K562 (cell line): ENCODE results near the gene ZNF337. TPM values are rescaled to one million over a fixed set of nuclear protein-coding genes. Genes with fewer than 3 reads are reported as not detected.

ENCODE experiments used
- AFF1 ChIP-seq, 2 experiments: fragments of 450-650 bp; IDR thresholded peaks; 2 replicates each; pipeline ENCODE4 v1.6.1; 2018; ENCODE audit warnings: mild to moderate bottlenecking in 2 of 2, low read depth in 1 of 2; ENCODE audit not compliant: partially characterized antibody in 2 of 2
- CBFA2T3 ChIP-seq: fragments of 450-650 bp; IDR thresholded peaks from 2 replicates; pipeline ENCODE4 v1.6.1; 2017
- CREB3L1 ChIP-seq: fragments of 450-650 bp; IDR thresholded peaks from 2 replicates; pipeline ENCODE4 v1.6.1; 2014; ENCODE audit warnings: low read depth, mild to moderate bottlenecking, moderate library complexity, borderline replicate concordance
- CTBP1 ChIP-seq: fragments of 450-650 bp; IDR thresholded peaks from 2 replicates; pipeline ENCODE4 v1.6.1; 2016; ENCODE audit warnings: borderline replicate concordance
- EWSR1 ChIP-seq: fragments of 450-650 bp; IDR thresholded peaks from 2 replicates; pipeline ENCODE4 v1.6.1; 2018; ENCODE audit warnings: borderline replicate concordance, mild to moderate bottlenecking, low read depth, moderate library complexity; ENCODE audit not compliant: partially characterized antibody
- HCFC1 ChIP-seq: IDR thresholded peaks from 2 replicates; pipeline ENCODE4 v1.6.1; 2012; ENCODE audit warnings: low read depth, low read length, improper control_type of control experiment
- HINFP ChIP-seq: fragments of 450-650 bp; conservative IDR thresholded peaks from 2 replicates; pipeline ENCODE4 v1.6.1; 2016; ENCODE audit warnings: missing genetic modification characterization, low read depth, mild to moderate bottlenecking, control low read depth, missing compliant biosample characterization
- KAT7 ChIP-seq: sonication (generic); formaldehyde crosslinking; IDR thresholded peaks from 2 replicates; pipeline ENCODE4 v1.8.0; 2022; ENCODE audit warnings: missing genetic modification reagents, mild to moderate bottlenecking, borderline replicate concordance
- KDM4B ChIP-seq, 2 experiments: fragments of 450-650 bp in 1 of 2; sonication (generic) in 1 of 2; IDR thresholded peaks; 2 replicates each; pipeline ENCODE4 v1.6.1; 2016 to 2017; ENCODE audit warnings: borderline replicate concordance in 2 of 2, antibody characterized with exemption in 1 of 2, low read depth in 1 of 2, mild to moderate bottlenecking in 1 of 2
- NFYB ChIP-seq: IDR thresholded peaks from 2 replicates; pipeline ENCODE4 v1.6.1; 2011; ENCODE audit warnings: mild to moderate bottlenecking, moderate library complexity; ENCODE audit not compliant: insufficient read length; ENCODE audit errors: extremely low read depth
- PHB2 ChIP-seq: fragments of 450-650 bp; IDR thresholded peaks from 2 replicates; pipeline ENCODE4 v1.6.1; 2017; ENCODE audit warnings: low read depth
- RBM15 ChIP-seq: fragments of 200-400 bp; formaldehyde crosslinking; IDR thresholded peaks from 2 replicates; pipeline ENCODE4 v1.6.1; 2018; ENCODE audit warnings: mild to moderate bottlenecking, low read length, moderate library complexity; ENCODE audit not compliant: insufficient read depth
- TARDBP ChIP-seq: fragments of 450-650 bp; IDR thresholded peaks from 2 replicates; pipeline ENCODE4 v1.6.1; 2016
- TCF7 ChIP-seq: sonication (generic); IDR thresholded peaks from 2 replicates; pipeline ENCODE4 v1.6.1; 2016; ENCODE audit warnings: antibody characterized with exemption, borderline replicate concordance
- TRIM24 ChIP-seq, 2 experiments: fragments of 450-650 bp; IDR thresholded peaks; 2 replicates each; pipeline ENCODE4 v1.6.1; 2016
- ZNF165 ChIP-seq: fragments of 250-450 bp; sonication (Bioruptor Pico); IDR thresholded peaks from 2 replicates; pipeline ENCODE4 v1.4.0; 2020; ENCODE audit warnings: borderline replicate concordance
- ZNF23 ChIP-seq: fragments of 250-450 bp; sonication (Bioruptor Pico); IDR thresholded peaks from 2 replicates; pipeline ENCODE4 v1.4.0; 2020; ENCODE audit warnings: mild to moderate bottlenecking
- ZNF316 ChIP-seq: fragments of 450-650 bp; IDR thresholded peaks from 2 replicates; pipeline ENCODE4 v1.6.1; 2016
- ZNF512 ChIP-seq: IDR thresholded peaks from 2 replicates; pipeline ENCODE4 v1.6.1; 2016; ENCODE audit warnings: missing genetic modification characterization, missing compliant biosample characterization
- ZNF551 ChIP-seq: fragments of 250-450 bp; sonication (Bioruptor Pico); IDR thresholded peaks from 2 replicates; pipeline ENCODE4 v1.5.0; 2021; ENCODE audit warnings: mild to moderate bottlenecking, moderate library complexity
- ZNF778 ChIP-seq: fragments of 450-650 bp; formaldehyde crosslinking; IDR thresholded peaks from 2 replicates; pipeline ENCODE4 v1.4.0; 2020; ENCODE audit warnings: mild to moderate bottlenecking, moderate library complexity
- polyA plus RNA-seq, 8 experiments: library from polyadenylated mRNA; depleted of rRNA in 4 of 8; stranded (reverse) in 5 of 8; unstranded in 3 of 8; fragments of >200 nt; fragmentation: Nextera tagmentation in 2 of 8; fragmentation: Illumina TruSeq in 1 of 8; extraction: Ambion mirVana in 2 of 8; extraction: Trizol in 1 of 8; gene quantifications; 2 replicates each; pipeline versions ENCODE4 v1.2.1 to v1.2.3, GENCODE V29; 2011 to 2014; ENCODE audit warnings: inconsistent platforms in 1 of 8, missing spikeins in 1 of 8
- total RNA-seq, 7 experiments: library from RNA; depleted of rRNA in 6 of 7; stranded (reverse); fragments of >200 nt in 6 of 7; fragmentation: Illumina TruSeq in 2 of 7; extraction: Trizol in 2 of 7; gene quantifications; 2 replicates each; pipeline versions ENCODE4 v1.2.1 to v1.2.3, GENCODE V29; 2011 to 2021; ENCODE audit warnings: low replicate concordance in 1 of 7

The ZNF337 gene
- total and polyA plus RNA-seq, 9 of the 15 experiments (the other 6 are each of a cell fraction or from before 2014, with no cell fraction given) = 0.25 to 5.6 (median 3.5) TPM

- no peak for TF ChIP-seq HINFP (tag)
- peak; percentile 56; the same call in 1 of the 2 replicates for TF ChIP-seq KAT7
- TF ChIP-seq KDM4B (IDR thresholded peaks at IDR 0.05; ENCODE audit: borderline replicate concordance in 2 of 2, low read depth in 1 of 2) = peak in 1 of 2 experiments; percentile 65; a peak in 1 of 4 replicates
- no peak for TF ChIP-seq ZNF512 (tag)
- TF ChIP-seq CTBP1 = peak; percentile 85
- no peak for TF ChIP-seq ZNF778
- no peak for TF ChIP-seq TRIM24 (IDR thresholded peaks at IDR 0.05)
- TF ChIP-seq RBM15 = no peak
- TF ChIP-seq ZNF316 = no peak
- TF ChIP-seq CBFA2T3 = no peak
- no peak for TF ChIP-seq PHB2
- no peak for TF ChIP-seq ZNF23 (CRISPR knock-in tag)
- no peak for TF ChIP-seq NFYB
- no peak for TF ChIP-seq ZNF551 (CRISPR knock-in tag)
- TF ChIP-seq EWSR1 = no peak
- no peak for TF ChIP-seq TARDBP
- peak; percentile 92 for TF ChIP-seq CREB3L1
- no peak for TF ChIP-seq ZNF165 (CRISPR knock-in tag)
- TF ChIP-seq AFF1 (IDR thresholded peaks at IDR 0.05; ENCODE audit: low read depth in 1 of 2, partially characterized antibody in 2 of 2) = peak in 1 of 2 experiments; percentile 97
- peak; percentile 99 for TF ChIP-seq HCFC1
- TF ChIP-seq TCF7 = no peak
Observed at GRCh38 chr20:25696371-25697131, at the start of gene ZNF337 (continued).
